HG03280 (cell line): ENCODE data around the gene PRRG3.

Source experiments
- ATAC-seq: cut with Tn5 transposase; IDR thresholded peaks from one replicate; pipeline ENCODE4 v1.9.1; 2021; ENCODE audit warnings: mild to moderate bottlenecking, moderate library complexity; ENCODE audit not compliant: unreplicated experiment

The PRRG3 gene

GRCh38 chrX:151704041-151704663 lies 8.9 kb downstream of the PRRG3 start:
- no peak for ATAC-seq

- ATAC-seq = no peak
These were observed 13.6 kb downstream of the PRRG3 start for GRCh38 chrX:151708821-151709220.

GRCh38 chrX:151710457-151710856 lies 15.2 kb downstream of the PRRG3 start:
- ATAC-seq = no peak

GRCh38 chrX:151711154-151711553 lies 15.9 kb downstream of the PRRG3 start:
- no peak for ATAC-seq

- ATAC-seq = no peak
These were observed 16.5 kb downstream of the PRRG3 start for GRCh38 chrX:151711787-151712186.

- no peak for ATAC-seq
These were observed 17.0 kb downstream of the PRRG3 start for GRCh38 chrX:151712253-151712652.

GRCh38 chrX:151713849-151714248 lies 18.6 kb downstream of the PRRG3 start:
- no peak for ATAC-seq

GRCh38 chrX:151714362-151714761 lies 19.1 kb downstream of the PRRG3 start:
- ATAC-seq = no peak

GRCh38 chrX:151715752-151716151 lies 20.5 kb downstream of the PRRG3 start, which contains the start of gene FATE1:
FATE1 (plus strand) TSS chrX:151716035; CDS start chrX:151716120, 85 bp downstream.
- ATAC-seq = no peak

GRCh38 chrX:151722241-151722846 lies 27.1 kb downstream of the PRRG3 start:
- no peak for ATAC-seq

GRCh38 chrX:151723156-151723760 lies 28.0 kb downstream of the PRRG3 start:
- ATAC-seq = no peak

- ATAC-seq = no peak
These were observed 29.5 kb downstream of the PRRG3 start for GRCh38 chrX:151724563-151725337.

GRCh38 chrX:151725338-151725614 lies 30.0 kb downstream of the PRRG3 start:
- ATAC-seq = no peak

GRCh38 chrX:151726751-151727150 lies 31.5 kb downstream of the PRRG3 start:
- no peak for ATAC-seq

GRCh38 chrX:151727346-151727745 lies 32.1 kb downstream of the PRRG3 start:
- ATAC-seq = no peak

GRCh38 chrX:151729056-151729725 lies 33.9 kb downstream of the PRRG3 start:
- ATAC-seq = no peak

GRCh38 chrX:151734446-151734845 lies 39.2 kb downstream of the PRRG3 start, which contains the start of gene CNGA2:
CNGA2 (plus strand) TSS chrX:151734746; CDS start chrX:151738484, 3,738 bp downstream.
- no peak for ATAC-seq

- no peak for ATAC-seq
These were observed 40.0 kb downstream of the PRRG3 start for GRCh38 chrX:151735219-151735618.

- no peak for ATAC-seq
These were observed 41.4 kb downstream of the PRRG3 start for GRCh38 chrX:151736685-151737084.

GRCh38 chrX:151737494-151737893 lies 42.2 kb downstream of the PRRG3 start:
- no peak for ATAC-seq

- ATAC-seq = no peak
These were observed 43.5 kb downstream of the PRRG3 start for GRCh38 chrX:151738751-151739150.
